HL-60/S4 treated with retinoic acid at 250 ng/mL for 4 days and 3 days (cell line): ENCODE results near the gene PLD1.

Source experiments
- in situ Hi-C: fragments of 300-500 bp; cut with MboI; formaldehyde crosslinking; loops from 2 replicates; pipeline ENCODE4 v1.7.0; 2022; ENCODE audit warnings: low sequenced_read_pairs

Gene PLD1

GRCh38 chr3:171677706-171678105 is 132.6 kb downstream of the PLD1 start:
- in situ Hi-C loops: no loop called here

GRCh38 chr3:171676601-171677175 is 133.6 kb downstream of the PLD1 start:
- in situ Hi-C loops: no loop called here

GRCh38 chr3:171673951-171674350 is 136.3 kb downstream of the PLD1 start:
- in situ Hi-C loops: no loop called here

- in situ Hi-C loops: no loop called here
Measured at GRCh38 chr3:171672538-171672937, 137.7 kb downstream of the PLD1 start.

GRCh38 chr3:171672124-171672523 is 138.2 kb downstream of the PLD1 start:
- in situ Hi-C loops: no loop called here

- in situ Hi-C loops: no loop called here
Measured at GRCh38 chr3:171671709-171672108, 138.6 kb downstream of the PLD1 start.

GRCh38 chr3:171666516-171666915 is 143.8 kb downstream of the PLD1 start:
- in situ Hi-C loops: no loop called here

GRCh38 chr3:171663805-171664204 is 146.5 kb downstream of the PLD1 start:
- in situ Hi-C loops: no loop called here

- in situ Hi-C loops: no loop called here
Measured at GRCh38 chr3:171661484-171661883, 148.8 kb downstream of the PLD1 start.

GRCh38 chr3:171660188-171660587 is 150.1 kb downstream of the PLD1 start:
- in situ Hi-C loops: no loop called here

GRCh38 chr3:171658841-171659240 is 151.4 kb downstream of the PLD1 start:
- in situ Hi-C loops: no loop called here

GRCh38 chr3:171654809-171655208 is 155.5 kb downstream of the PLD1 start:
- in situ Hi-C loops: no loop called here

- in situ Hi-C loops: no loop called here
Measured at GRCh38 chr3:171654326-171654725, 156.0 kb downstream of the PLD1 start.

- in situ Hi-C loops: no loop called here
Measured at GRCh38 chr3:171653701-171654100, 156.6 kb downstream of the PLD1 start.

GRCh38 chr3:171652932-171653331 is 157.4 kb downstream of the PLD1 start:
- in situ Hi-C loops: no loop called here

GRCh38 chr3:171649911-171650592 is 160.2 kb downstream of the PLD1 start:
- in situ Hi-C loops: no loop called here

GRCh38 chr3:171649267-171649666 is 161.0 kb downstream of the PLD1 start:
- in situ Hi-C loops: no loop called here

GRCh38 chr3:171648069-171648468 is 162.2 kb downstream of the PLD1 start:
- in situ Hi-C loops: no loop called here

- in situ Hi-C loops: no loop called here
Measured at GRCh38 chr3:171646357-171647133, 163.7 kb downstream of the PLD1 start.

- in situ Hi-C loops: no loop called here
Measured at GRCh38 chr3:171644681-171645080, 165.6 kb downstream of the PLD1 start.

- in situ Hi-C loops: no loop called here
Measured at GRCh38 chr3:171643681-171644080, 166.6 kb downstream of the PLD1 start.

- in situ Hi-C loops: no loop called here
Measured at GRCh38 chr3:171643033-171643432, 167.2 kb downstream of the PLD1 start.
